KMS-11 (cell line): ENCODE results near the gene BCAS4.

ENCODE experiments used
- H2AFZ ChIP-seq: fragments of 200-600 bp; sonication (generic); 2 replicates; pipeline ENCODE4 v1.6.1; 2016; ENCODE audit warnings: antibody characterized with exemption, mixed run types, low read depth
- H3K27ac ChIP-seq: fragments of 200-600 bp; sonication (generic); 2 replicates; pipeline ENCODE4 v1.6.1; 2016; ENCODE audit warnings: mild to moderate bottlenecking, mixed run types
- H3K27me3 ChIP-seq: fragments of 200-600 bp; sonication (generic); 2 replicates; pipeline ENCODE4 v1.6.1; 2017; ENCODE audit warnings: mild to moderate bottlenecking, low read depth, mixed run types, moderate library complexity; ENCODE audit not compliant: insufficient read depth
- H3K36me3 ChIP-seq: fragments of 200-600 bp; sonication (generic); 2 replicates; pipeline ENCODE4 v1.6.1; 2017; ENCODE audit warnings: mild to moderate bottlenecking, mixed run types; ENCODE audit not compliant: insufficient read depth
- H3K4me1 ChIP-seq: fragments of 200-600 bp; sonication (generic); 2 replicates; pipeline ENCODE4 v1.6.1; 2016; ENCODE audit warnings: mild to moderate bottlenecking, low read depth, mixed run types; ENCODE audit not compliant: poor library complexity, severe bottlenecking
- H3K4me2 ChIP-seq: fragments of 200-600 bp; sonication (generic); 2 replicates; pipeline ENCODE4 v1.7.0; 2016; ENCODE audit warnings: mild to moderate bottlenecking, mixed run types
- H3K4me3 ChIP-seq: fragments of 200-600 bp; sonication (generic); IDR thresholded peaks from 2 replicates; pipeline ENCODE4 v1.6.1; 2017; ENCODE audit warnings: low read depth, low read length, mixed read lengths; ENCODE audit not compliant: insufficient read depth
- H3K79me2 ChIP-seq: fragments of 200-600 bp; sonication (generic); 2 replicates; pipeline ENCODE4 v1.6.1; 2016; ENCODE audit warnings: low read depth, mixed run types; ENCODE audit not compliant: insufficient read depth
- H3K9ac ChIP-seq: fragments of 200-600 bp; sonication (generic); 2 replicates; pipeline ENCODE4 v1.6.1; 2016; ENCODE audit warnings: mild to moderate bottlenecking, mixed run types
- H4K20me1 ChIP-seq: fragments of 200-600 bp; sonication (generic); 2 replicates; pipeline ENCODE4 v1.6.1; 2016; ENCODE audit warnings: mild to moderate bottlenecking, mixed run types; ENCODE audit not compliant: insufficient read depth
- CTCF ChIP-seq: fragments of 200-600 bp; sonication (generic); conservative IDR thresholded peaks from 2 replicates; pipeline ENCODE4 v1.6.1; 2017; ENCODE audit warnings: low read depth, mild to moderate bottlenecking, antibody characterized with exemption, low read length, moderate library complexity, mixed read lengths

The BCAS4 gene

DNA sequence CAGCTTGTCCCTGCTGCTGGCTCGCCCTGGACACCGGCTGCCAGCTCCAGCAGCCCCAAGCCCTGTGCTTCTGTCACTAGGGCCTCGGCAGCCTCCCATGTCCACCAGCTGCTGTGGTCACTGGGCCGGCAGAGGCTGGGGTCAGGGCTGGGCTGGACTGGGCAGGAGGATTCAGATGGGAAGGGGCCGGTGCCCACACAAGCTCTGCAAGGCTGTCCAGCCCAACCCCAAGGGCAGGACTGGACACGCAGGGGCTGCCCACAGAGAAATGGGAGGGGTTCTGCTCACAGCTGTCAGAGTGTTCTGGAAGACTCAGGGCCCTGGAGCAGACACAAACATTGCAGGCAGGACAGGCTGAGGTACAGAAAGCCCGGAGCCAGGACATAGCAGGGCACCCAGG lies 70.7 kb downstream of the BCAS4 start:
- H4K20me1 ChIP-seq = no peaks in the 10 kb centered on the region
- no peaks in the 10 kb centered on the region for H3K27me3 ChIP-seq
- no peak overlapping the region for H3K4me2 ChIP-seq
- no peaks in the 10 kb centered on the region for H3K79me2 ChIP-seq
- no peak overlapping the region for H2AFZ ChIP-seq
- H3K36me3 ChIP-seq = no peaks in the 10 kb centered on the region
- H3K4me3 ChIP-seq = no peak overlapping the region
- no peaks in the 10 kb centered on the region for H3K4me1 ChIP-seq
- no peak overlapping the region for H3K9ac ChIP-seq
- no peak for TF ChIP-seq CTCF
- H3K27ac ChIP-seq = no peak overlapping the region

DNA sequence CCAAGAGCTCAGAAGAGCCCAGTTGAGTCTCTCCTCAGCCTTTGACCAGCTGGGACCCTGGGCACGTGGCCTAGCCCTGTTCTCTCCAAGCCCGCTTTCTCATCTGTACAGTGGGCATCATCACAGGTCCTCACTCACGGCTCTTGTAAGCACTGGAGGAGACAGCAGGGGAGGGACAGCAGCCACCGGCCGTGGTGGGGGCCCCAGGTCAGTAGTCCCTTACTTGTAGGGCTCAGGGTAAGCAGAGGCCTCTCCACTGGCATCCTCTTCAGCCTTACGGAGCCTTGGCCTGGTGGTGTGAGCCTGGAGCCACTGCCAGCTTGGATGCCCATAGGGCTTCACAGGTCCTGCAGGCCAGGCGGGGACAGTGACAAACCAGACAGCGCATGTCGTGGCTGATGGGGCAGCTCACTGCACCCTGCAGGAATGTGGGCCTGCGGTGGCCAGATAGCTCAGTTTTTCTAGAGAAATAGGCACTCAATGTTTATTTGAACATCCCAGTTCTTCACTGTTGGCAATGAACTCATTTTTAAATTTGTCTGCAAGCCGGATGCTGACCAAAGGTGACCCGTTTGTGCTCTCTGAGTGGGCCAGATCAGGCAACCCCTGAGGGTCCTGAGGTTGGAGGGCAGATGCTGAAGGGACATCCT lies 71.3 kb downstream of the BCAS4 start:
- TF ChIP-seq CTCF = no peak
- Histone ChIP-seq H3K27me3 (no peaks in the 10 kb centered on the region), H3K79me2 (no peaks in the 10 kb centered on the region), H2AFZ (no peak overlapping the region), H4K20me1 (no peaks in the 10 kb centered on the region), H3K4me2 (no peak overlapping the region), H3K27ac (no peak overlapping the region), H3K4me3 (no peak overlapping the region), H3K4me1 (no peaks in the 10 kb centered on the region), H3K9ac (no peak overlapping the region), H3K36me3 (no peaks in the 10 kb centered on the region)

- TF ChIP-seq CTCF = no peak
- H3K27ac ChIP-seq = no peak overlapping the region
- H3K4me1 ChIP-seq = no peaks in the 10 kb centered on the region
- H2AFZ ChIP-seq = no peak overlapping the region
- no peaks in the 10 kb centered on the region for H3K36me3 ChIP-seq
- no peaks in the 10 kb centered on the region for H3K79me2 ChIP-seq
- H3K9ac ChIP-seq = no peak overlapping the region
- no peak overlapping the region for H3K4me2 ChIP-seq
- H3K27me3 ChIP-seq = no peaks in the 10 kb centered on the region
- no peak overlapping the region for H3K4me3 ChIP-seq
- no peaks in the 10 kb centered on the region for H4K20me1 ChIP-seq
Measured at GRCh38 chr20:50866831-50867230, 72.0 kb downstream of the BCAS4 start.

DNA sequence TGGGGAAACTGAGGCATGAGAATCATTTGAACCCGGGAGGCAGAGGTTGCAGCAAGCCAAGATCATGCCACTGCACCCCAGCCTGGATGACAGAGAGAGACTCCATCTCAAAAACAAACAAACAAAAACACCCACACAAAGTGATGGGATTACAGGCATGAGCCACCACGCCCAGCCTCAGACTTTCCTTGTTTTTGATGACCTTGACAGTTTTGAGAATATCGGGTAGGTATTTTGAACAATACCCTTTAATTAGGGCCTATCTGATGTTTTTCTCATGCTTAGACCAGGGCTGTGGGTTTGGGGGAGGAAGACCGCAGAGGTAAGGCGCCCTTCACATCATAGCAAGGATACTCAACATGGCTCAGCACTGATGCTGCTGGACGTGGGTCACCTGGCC lies 72.9 kb downstream of the BCAS4 start:
- H2AFZ ChIP-seq = no peak overlapping the region
- no peak for TF ChIP-seq CTCF
- H3K9ac ChIP-seq = no peak overlapping the region
- no peaks in the 10 kb centered on the region for H3K27me3 ChIP-seq
- no peaks in the 10 kb centered on the region for H4K20me1 ChIP-seq
- H3K4me1 ChIP-seq = no peaks in the 10 kb centered on the region
- H3K79me2 ChIP-seq = no peaks in the 10 kb centered on the region
- H3K36me3 ChIP-seq = no peaks in the 10 kb centered on the region
- H3K27ac ChIP-seq = no peak overlapping the region
- no peak overlapping the region for H3K4me3 ChIP-seq
- H3K4me2 ChIP-seq = no peak overlapping the region
